Lower leg skin (tissue), 4 donors: ENCODE data around the gene CLDN9. TPM values are rescaled to one million over a fixed set of nuclear protein-coding genes. Genes with fewer than 3 reads are reported as not detected.
A peak's percentile ranks its signal among the peaks of the same experiment; 100 is the strongest.

Source experiments
- DNase-seq, 2 donors: peaks; one replicate each; pipeline ENCODE4 v3.0.0-alpha.2; 2019; ENCODE audit warnings: low spot score in 2 of 2
- H3K4me3 ChIP-seq: fragments of 200-600 bp; sonication (generic); 2 replicates; pipeline ENCODE4 v1.5.1; 2017; ENCODE audit warnings: mild to moderate bottlenecking, low read depth; ENCODE audit not compliant: poor library complexity, severe bottlenecking
- CTCF ChIP-seq, 3 donors: fragments of 450-650 bp; IDR thresholded peaks; one replicate each; pipeline ENCODE4 v1.5.1; 2016; ENCODE audit warnings: antibody characterized with exemption in 3 of 3, mild to moderate bottlenecking in 3 of 3, moderate library complexity in 2 of 3
- POLR2A ChIP-seq, 2 donors: fragments of 450-650 bp; IDR thresholded peaks; one replicate each; pipeline ENCODE4 v1.6.1; 2016 to 2017; ENCODE audit warnings: antibody characterized with exemption in 2 of 2, mild to moderate bottlenecking in 1 of 2, moderate library complexity in 1 of 2
- WGBS, 2 donors: methylation state at CpG; one replicate each; pipeline ENCODE4 v1.1.5; 2018; 5-methylcytosine and 5-hydroxymethylcytosine counted together
- intact Hi-C: fragments of 100-400 bp; cut with DNase I; formaldehyde crosslinking; loops from one replicate; pipeline ENCODE4 v1.15.0; 2023; ENCODE audit warnings: low total_unique reads
- total RNA-seq, 4 donors: library from RNA; depleted of rRNA; stranded (reverse); fragments of >200 nt; gene quantifications; one replicate each; pipeline ENCODE4 v1.1.0, GENCODE V29; 2016

Gene CLDN9
- total RNA-seq, 4 donors from 2014 or later: 0.15 to 0.23 TPM; not detected in 2

GRCh38 chr16:3021449-3022207 lies 8.9 kb downstream of the CLDN9 start:
- peak; percentile 68 to 96 for DNase-seq
- intact Hi-C loops: no loop called here
- H3K4me3 ChIP-seq: peak overlapping the region; percentile 58
- 9 to 15% methylated on average over 14 to 17 of the region's 25 CpGs for WGBS, 2 donors
- TF ChIP-seq CTCF (IDR thresholded peaks at IDR 0.05): no peak
- no peak for TF ChIP-seq POLR2A (IDR thresholded peaks at IDR 0.05)

GRCh38 chr16:3022208-3022683 lies 9.5 kb downstream of the CLDN9 start:
- TF ChIP-seq CTCF (IDR thresholded peaks at IDR 0.05) (no peak), POLR2A (IDR thresholded peaks at IDR 0.05) (no peak)
- intact Hi-C loops: no loop called here
- H3K4me3 ChIP-seq: no peak overlapping the region
- 8% methylated on average over 8 of the region's 8 CpGs for whole genome bisulfite sequencing, 2 donors
- DNase-seq: peak; percentile 90 to 99

- WGBS, 2 donors: 15 to 19% methylated on average over 8 of the region's 8 CpGs
- no peak for TF ChIP-seq POLR2A (IDR thresholded peaks at IDR 0.05)
- no peak for TF ChIP-seq CTCF (IDR thresholded peaks at IDR 0.05)
- H3K4me3 ChIP-seq: no peak overlapping the region
- DNase-seq: no peak
- intact Hi-C loops: no loop called here
Observed at GRCh38 chr16:3022684-3023414, 10.1 kb downstream of the CLDN9 start.

GRCh38 chr16:3023415-3023668 lies 10.6 kb downstream of the CLDN9 start:
- 3 to 6% methylated on average over 5 to 6 of the region's 6 CpGs for WGBS, 2 donors
- TF ChIP-seq CTCF (IDR thresholded peaks at IDR 0.05): no peak
- TF ChIP-seq POLR2A (IDR thresholded peaks at IDR 0.05): no peak
- H3K4me3 ChIP-seq: peak overlapping the region; percentile 60
- intact Hi-C loops: no loop called here
- DNase-seq: no peak

GRCh38 chr16:3023669-3024478 lies 11.2 kb downstream of the CLDN9 start, which contains the start of the genes HCFC1R1 and THOC6:
HCFC1R1 (minus strand) TSS chr16:3023942; CDS start chr16:3023941, 1 bp downstream.
THOC6 (plus strand) TSS chr16:3024035; CDS start chr16:3024327, 292 bp downstream.
- TF ChIP-seq POLR2A (IDR thresholded peaks at IDR 0.05) (no peak), CTCF (IDR thresholded peaks at IDR 0.05) (no peak)
- intact Hi-C loops: no loop called here
- WGBS, 2 donors: 0 to 1% methylated on average over 21 to 37 of the region's 69 CpGs
- DNase-seq: peak; percentile 96 to 99
- H3K4me3 ChIP-seq: peak within 1 kb of the TSS; percentile 60
